ENCODE results near the gene ITGA1.

Gene ITGA1

DNA sequence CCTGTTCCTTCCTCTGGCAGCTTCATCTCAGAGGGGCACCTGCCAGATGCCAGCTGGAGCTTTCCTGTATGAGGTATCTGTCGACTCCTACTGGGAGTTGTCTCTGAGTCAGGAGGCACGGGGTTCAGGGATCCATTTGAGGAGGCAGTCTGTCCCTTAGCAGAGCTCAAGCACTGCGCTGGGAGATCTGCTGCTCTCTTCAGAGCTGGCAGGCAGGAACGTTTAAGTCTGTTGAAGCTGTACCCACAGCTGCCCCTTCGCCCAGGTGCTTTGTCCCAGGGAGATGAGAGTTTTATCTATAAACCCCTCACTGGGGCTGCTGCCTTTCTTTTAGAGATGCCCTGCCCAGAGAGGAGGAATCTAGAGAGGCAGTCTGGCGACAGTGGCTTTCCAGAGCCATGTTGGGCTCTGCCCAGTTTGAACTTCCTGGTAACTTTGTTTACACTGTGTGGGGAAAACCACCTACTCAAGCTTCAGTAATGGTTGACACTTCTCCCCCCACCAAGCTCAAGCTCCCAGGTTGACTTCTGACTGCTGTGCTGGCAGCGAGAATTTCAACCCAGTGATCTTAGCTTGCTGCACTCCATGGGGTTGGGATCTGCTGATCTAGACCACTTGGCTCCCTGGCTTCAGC is 189.7 kb downstream of the ITGA1 start:
- no peak for DNase-seq

DNA sequence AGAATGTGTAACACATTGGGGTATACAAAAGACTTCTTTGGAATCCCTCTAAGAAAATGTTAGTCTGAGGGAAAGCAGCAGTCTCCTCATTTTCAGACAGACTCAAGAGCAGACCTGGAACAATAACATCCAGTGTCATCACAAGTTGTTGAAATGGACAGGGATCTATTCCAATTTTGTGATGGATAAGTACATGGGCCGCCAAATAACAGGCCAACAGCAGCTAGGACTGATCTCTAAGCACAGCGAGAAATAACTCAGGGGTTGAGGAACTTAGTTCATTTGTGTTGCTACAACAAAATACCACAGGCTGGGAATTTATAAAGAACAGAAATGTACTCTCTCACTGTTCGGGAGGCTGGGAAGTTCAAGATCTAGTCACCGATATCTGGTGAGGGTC is 193.8 kb downstream of the ITGA1 start:
- DNase-seq, result no peak

DNA sequence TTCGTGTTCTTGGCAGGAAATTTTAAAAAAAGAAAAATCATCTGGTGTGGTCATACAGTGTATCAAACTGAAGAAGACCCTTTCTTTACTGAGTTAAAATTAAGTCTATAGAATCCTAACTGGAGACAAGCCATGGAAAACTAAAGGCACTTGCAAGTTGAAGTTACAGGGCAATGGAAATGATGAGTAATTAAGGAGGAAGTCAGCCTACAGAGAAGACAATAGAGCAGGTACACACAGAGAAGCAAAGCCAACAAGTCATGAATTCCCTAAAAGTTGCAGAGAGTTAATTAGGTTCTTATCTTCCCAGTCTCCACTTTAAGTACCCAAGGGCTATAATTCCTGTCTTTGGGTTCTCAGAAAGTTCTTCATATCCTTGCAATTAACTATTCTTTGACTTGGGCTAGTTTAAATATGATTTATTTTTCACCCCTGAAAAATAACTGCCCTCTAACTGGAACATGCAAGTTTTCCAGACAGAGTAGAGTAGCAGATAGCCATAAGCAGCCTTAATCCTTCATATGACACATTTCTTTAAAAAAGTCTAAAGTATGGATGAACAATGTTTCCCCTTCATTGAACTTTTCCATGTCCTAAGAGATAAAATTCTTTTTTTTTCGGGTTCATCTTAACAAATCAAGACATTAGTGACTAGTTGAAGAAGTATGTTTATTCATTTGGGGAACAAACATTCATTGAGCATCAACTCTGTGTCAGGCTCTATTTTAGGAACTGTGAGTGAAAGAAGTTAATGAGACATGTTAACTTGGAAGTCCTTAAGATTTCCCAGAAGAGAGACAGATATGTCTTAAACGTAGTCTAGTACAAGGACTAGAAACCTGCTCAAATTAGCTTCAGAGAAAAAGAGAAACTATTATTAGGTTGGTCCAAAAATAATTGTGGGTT is 196.3 kb downstream of the ITGA1 start:
- no peak for DNase-seq

DNA sequence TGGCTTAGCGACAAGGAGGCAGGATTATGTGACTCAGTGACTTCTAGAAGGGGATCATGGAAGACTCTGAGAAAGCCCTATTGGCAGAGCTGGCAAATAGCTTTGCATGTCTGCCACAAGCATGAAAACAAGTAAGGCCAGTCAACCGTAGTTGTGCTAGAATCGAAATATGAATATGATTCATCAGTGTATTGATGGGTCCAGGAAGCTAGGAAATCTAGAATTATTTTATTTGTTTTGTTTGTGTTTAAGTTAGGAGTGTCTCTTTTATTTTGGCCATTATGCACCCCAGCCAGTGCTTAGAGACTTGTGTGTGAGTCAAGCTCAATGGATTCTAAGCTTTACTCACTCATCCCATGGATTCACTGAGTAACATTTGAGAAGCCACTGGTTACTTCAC is 197.6 kb downstream of the ITGA1 start:
- no peak for DNase-seq

DNA sequence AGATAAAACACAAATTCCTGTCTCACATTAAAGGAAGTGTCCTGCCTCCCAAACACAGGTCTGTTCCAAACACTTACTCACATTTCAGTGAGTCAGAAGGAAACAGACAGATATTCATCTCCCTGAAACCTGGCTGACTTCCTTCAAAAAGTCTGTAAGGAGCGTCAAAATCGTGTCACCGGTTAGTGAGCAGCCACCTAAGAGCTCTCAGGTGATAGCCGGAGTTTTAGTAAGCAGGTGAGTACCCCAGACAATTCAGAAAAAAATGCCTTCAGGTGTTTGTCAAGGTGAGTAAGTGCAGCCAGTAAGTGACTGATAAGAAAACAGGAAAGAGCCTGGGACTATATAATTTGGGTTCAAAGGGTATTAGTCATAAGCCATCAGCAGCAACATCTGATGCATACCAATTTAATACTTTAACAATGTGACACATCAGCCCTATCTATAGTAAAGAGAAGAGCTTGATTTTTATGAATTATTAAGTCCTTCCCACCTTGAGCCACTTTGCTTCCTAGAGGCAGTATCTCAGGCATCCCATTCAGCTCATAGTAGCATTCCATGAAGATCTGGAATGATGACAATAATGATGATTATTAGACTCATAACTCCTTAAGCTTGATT is 200.1 kb downstream of the ITGA1 start:
- DNase-seq, result no peak

DNA sequence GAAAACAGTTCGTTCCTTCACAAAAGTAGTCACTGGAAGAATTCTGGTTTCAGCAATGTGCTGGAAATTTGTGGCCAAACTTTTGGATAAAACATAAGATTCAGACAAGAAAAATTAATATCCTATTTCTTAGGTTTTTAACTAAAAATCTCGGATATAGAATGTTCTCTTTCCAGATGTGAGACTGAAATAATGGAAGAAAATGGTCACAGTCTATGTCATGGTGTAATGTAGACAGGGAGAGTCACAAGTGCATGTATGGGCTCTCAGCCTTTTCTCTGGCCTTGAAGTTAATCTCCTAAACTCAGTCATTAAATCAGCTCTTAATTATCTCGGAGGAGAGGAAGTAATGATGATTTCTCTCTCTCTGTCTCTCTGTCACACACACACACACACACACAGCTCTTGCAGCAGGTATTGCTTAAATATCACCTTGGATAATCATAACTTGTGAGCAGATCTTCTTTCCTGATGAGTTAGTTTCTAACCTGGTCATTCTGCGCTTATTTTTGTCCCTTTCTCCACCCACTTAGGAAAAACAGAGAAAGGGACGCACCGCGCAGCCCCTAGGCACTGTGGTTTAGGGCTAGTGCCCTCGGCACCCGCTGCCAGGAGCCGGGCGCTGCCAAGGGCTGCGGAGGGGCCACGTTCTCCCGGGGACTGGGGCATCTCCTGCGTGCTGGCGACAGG is 200.8 kb downstream of the ITGA1 start:
- no peak for DNase-seq

DNA sequence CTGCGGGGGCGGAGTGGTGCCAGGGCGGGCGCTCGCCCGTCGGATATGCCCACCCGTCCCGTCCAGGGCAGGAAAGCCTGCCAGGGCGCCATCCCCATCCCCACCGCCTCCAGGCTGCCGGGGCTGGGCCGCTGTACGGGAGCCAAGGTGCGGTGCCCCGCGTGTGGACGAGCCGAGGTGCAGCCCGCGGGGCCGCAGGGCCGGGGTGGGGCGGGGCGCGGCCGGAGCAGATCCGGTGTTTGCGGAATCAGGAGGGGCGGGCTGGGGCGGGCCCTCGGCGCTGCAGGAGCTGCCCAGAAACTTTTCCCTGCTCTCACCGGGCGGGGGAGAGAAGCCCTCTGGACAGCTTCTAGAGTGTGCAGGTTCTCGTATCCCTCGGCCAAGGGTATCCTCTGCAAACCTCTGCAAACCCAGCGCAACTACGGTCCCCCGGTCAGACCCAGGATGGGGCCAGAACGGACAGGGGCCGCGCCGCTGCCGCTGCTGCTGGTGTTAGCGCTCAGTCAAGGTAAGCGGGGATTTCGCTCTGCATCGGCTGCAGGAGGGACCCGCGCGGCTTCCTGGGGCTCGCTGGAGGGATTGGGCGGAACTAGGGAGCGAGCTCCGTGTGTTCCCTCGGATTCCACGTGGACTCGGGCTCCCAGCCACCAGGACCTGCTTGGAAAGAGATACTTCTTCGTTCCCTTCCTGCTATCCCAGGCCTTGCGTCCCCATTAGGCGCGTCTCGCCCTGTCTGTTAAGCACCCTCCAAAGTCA is 201.5 kb downstream of the ITGA1 start, which contains the start of gene ITGA2:
ITGA2 (plus strand) TSS at position 328 of the 756 bp plus-strand sequence; CDS start at position 445, 117 bp downstream.
- peak; percentile 21 for DNase-seq

DNA sequence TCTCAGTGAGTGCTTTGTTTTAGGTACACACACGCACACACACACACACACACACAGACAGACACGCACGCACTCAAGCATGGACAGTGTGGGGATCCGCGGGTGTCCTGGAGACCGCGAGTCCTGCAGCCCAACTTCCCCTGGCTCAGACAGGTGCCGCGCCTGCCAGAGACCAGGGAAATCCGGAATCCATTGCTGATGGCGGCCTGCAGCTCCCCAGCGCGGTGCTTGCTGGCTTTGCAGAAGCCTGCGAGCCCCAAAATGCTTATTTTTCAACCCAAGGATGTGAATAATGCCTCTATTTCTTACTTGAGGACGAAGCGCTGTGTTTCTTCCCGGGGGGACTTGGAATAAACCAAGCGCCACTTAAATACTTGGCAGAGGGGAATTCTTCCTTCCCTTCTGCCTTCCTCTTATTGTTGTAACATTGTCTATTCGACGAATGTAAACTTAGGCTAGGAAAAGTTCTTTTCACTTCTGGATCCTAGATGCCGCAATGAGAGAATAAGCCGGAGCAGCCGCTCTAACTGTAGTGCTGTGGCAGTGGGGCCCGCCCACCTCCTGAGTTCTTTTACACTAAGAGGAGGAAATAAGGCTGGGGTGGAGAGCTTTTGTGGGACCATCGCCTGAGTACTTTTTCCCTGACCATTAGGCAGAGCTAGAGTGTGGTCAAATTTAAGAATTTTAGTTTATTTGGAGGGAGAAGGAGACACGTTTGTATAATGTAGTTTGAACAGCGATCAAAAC is 202.2 kb downstream of the ITGA1 start:
- DNase-seq, result peak; percentile 2

DNA sequence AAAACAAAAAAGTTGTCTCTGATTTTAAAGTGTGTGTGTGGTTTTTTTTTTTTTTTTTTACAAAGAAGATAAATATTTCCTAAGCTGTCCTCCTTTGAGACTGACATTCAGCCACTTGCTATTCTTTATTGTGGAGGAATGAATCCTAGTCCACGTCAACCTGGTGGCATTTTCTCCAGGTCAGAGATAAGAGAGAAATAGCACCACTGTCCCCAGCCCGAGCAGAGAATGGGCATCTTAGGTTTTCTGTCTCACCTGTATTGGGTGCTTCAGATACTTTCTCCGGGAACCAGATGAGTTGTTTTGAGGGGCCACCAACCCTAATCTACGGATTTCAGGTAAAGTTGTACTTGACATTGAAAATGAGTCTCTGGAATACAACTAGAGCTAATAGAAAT is 202.8 kb downstream of the ITGA1 start:
- no peak for DNase-seq

DNA sequence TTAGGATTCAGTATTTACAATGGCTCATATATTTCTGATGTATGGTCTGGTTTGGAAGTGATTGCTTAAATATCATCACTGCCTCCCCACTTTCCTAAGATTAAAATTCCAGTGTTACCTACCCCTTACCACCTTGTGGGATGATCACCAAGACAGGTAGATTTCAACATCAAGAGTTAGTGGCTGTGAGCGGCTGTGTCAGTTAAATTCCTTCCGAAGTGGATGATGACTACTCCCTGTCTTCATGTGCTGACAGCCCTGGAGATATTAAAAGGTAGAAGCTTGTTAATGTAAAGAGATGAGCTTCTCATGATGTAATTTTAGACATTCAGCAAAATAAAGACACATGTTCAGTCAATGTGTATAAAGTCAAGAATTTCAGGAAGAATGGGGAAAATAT is 205.7 kb downstream of the ITGA1 start:
- no peak for DNase-seq

DNA sequence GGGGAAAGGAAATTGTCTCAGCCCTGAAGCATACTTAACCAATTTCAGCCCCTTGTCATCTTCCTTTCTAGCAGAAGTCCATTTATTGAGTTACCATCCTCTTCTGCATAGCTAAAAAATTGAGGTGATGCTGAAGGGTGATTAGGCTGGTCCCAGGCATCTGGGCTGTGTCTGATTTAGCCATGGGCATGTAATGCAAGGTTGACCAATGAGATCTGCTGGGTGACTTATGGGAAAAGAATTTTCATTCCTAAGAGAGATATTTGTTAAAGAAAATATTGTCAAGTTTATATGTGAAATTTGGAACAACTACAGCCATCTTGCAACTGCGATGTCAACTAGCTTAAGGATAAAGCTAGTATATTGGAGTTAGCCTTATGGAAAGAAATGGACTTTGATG is 206.6 kb downstream of the ITGA1 start:
- no peak for DNase-seq

DNA sequence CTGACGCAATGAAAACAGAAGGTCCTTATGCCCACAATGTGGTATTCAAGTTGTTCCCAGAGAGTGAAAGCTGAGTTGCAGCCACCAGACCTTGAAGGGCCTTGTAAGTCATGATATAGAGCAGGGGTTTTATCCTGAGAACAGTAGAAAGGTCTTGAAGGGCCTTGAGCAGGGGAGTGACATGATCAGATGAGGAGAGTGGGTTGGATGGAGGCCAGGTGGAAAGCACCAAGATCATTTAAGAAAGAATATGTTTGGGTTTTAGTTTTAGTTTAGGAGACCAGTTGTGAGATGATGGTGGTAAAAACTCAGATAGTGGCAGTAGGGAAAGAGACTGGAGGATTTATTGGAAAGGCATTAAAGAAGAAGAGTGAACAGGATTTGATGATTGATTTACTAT is 207.4 kb downstream of the ITGA1 start:
- no peak for DNase-seq

DNA sequence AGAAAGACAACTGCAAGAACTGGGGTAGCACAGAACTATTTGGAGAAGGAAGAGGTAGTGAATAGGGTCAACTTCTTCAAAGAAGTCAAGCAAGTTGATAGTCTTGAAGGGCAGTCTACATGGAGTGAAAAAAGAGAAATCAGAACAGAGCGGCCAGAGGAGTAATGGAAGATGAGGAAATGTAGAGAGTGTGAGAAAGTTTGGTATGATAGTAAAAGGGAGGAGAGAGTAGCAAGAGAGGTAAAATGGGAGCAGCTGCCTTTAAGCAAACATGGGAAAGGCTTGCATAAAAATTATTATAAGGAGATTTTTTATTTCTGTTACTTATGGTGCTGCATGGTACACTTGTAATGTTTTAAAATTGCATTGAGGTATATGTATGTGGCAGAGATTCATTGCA is 208.2 kb downstream of the ITGA1 start:
- no peak for DNase-seq

DNA sequence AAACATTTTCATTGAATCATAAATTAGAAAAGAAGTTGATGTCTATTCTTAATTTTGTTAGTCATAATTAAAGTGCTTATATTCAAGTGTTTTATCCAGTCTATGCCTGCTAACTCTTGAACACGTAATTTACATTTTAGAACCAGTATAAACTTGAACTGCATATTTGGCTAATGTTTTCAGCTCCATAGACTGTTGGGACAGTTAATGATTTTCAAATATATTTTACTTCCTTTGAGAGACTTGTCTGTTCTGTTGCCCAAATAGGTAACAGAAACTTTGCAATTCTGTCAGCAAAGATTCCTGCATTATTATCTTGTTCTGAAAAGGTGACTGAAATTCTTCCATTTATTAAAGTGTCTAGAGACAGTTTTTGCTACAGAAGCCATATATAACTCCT is 209.3 kb downstream of the ITGA1 start:
- DNase-seq, result no peak

DNA sequence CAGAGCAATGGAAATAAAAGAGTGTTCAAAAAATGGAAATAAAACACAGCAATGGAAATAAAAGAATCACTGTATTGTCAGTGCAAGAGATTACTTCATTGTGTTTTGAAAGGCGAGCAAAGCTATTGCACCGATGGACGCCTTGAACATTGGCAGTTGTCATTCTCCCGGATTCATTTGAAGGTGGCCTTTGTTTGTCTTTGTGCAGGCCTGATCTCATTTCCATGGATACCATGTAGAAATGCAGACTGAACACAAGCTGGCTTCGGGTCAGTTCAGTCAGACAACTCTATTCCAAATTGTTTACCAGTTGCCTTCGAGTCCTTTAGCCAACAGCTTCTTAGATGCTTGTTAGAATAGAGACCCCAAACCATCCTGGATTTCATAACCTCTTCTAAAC is 209.7 kb downstream of the ITGA1 start:
- DNase-seq, result no peak

DNA sequence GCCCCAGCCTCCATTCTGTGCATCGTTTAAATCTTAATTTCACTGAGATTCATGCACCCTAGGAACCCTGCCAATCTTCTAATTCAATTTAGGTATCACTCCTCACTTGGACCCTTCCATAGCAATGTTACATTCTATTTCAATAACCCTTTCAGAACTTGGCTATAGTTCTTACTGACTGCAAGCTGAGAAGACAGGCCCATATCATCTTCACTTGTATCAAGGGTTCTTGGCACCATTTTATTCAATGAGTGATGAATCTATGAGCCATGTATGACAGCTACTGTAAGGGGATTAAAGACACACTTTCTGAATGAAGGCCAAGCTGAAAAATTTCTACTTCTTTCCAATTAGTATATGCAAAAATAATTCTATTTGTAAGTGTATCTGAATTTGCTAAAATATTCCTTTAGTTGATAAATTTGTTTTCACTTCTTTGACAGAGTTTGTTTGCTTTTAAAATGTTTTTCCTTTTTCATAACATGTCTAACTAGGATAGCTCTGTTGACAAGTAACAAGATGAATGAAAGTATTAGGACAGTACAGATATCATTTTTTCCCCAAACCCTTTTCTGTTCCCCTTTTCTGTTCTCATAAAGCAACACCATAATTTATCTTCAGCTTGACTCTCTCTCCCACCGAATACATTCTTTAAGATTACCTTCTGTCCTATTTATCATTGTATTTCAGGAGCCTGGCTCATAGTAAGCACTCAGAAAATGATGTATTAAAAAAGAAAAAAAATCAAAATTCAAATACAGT is 211.0 kb downstream of the ITGA1 start:
- DNase-seq, result no peak

DNA sequence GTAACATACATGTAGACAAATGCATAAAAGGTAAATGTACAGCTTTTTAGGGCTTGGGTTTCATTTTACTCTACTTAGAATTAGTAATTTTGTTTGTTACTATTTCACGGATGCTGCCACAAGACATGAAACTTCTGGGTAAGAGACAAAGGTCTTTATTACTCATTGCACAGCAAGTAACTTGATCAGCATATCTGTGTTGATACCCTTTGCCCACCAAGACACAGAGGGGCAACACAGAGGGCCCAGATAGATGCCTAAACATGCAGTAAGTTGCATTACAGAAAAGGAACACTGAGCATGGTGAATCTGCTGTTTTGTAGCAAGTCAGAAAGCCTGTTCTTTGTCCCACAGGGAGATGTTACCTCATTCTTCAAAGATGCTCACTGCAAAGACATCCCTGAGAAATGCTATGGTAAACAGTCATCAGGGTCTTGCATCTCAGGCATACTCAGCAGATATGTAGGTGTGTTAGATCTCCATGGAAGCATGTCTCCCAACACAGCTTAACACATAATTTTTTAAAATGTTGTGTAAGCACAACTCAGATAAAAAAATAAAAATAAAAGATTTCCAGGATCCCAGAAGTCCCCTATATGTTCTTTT is 211.7 kb downstream of the ITGA1 start:
- DNase-seq, result no peak

DNA sequence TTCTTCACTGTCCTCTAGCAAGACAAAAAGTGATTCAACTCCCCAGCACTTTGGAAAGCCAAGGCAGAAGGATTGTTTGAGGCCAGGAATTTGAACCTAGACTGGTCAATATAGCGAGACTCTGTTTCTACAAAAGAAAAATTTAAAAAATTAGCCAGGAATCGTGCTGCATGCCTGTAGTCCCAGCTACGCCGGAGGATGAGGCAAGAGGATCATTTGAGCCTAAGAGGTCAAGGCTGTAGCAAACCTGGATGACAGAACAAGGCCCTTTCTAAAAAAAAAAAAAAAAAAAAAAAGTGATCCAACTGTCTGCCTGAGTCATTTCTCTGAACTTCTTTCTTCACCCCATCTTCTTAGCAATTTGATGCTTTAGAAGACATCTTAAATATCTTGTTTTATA is 213.8 kb downstream of the ITGA1 start:
- no peak for DNase-seq

DNA sequence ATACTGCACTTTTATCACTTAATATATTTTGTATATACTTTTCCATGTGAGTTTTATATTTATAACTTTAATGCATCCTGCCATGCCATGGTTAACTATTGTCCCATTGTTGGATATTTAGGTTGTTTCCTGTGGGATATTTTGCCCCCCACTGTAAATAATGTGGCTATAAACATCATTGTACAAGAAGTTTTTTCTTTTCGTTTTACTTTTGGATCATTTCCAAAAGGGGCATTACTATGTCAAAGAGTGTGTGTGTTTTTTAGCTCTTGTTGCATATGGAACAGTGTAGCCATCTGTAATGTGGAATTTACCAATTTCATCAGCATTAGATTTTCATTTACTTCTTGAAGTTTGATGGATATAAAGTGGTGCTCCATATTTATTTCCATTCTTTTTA is 214.8 kb downstream of the ITGA1 start:
- peak; percentile 0 for DNase-seq

DNA sequence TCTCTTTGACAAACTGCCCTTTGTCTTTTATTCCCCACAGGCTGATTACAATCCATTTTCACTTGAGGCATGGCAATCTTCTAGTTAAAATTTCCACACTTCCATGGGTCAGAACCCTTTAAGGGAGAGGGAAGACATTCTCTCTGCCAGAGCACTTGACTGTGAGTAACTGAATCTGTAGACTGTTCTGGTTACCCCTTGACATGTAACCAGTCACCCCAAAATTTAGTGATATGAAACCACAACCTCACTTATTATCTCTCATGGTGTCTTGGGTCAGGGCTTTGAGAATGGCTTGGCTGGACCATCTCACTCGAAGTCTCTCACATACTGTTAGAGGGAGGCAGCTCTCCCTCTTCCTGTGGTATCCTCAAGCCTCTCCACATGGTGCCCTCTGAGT is 215.4 kb downstream of the ITGA1 start:
- DNase-seq, result no peak
